Colonic mucosa (tissue), 4 donors: ENCODE data around the gene BDH2. TPM values are rescaled to one million over a fixed set of nuclear protein-coding genes. Genes with fewer than 3 reads are reported as not detected.

Experiments used
- DNase-seq: peaks from one replicate; pipeline ENCODE4 v3.0.0-alpha.2; 2020
- H3K27ac ChIP-seq: fragments of 200-600 bp; one replicate; pipeline ENCODE4 v1.8.0; 2021
- H3K27me3 ChIP-seq: fragments of 200-600 bp; one replicate; pipeline ENCODE4 v1.8.0; 2021
- H3K36me3 ChIP-seq: fragments of 200-600 bp; one replicate; pipeline ENCODE4 v1.8.0; 2021
- H3K4me1 ChIP-seq: fragments of 200-600 bp; one replicate; pipeline ENCODE4 v1.8.0; 2021; ENCODE audit warnings: mild to moderate bottlenecking
- H3K4me3 ChIP-seq: fragments of 200-600 bp; one replicate; pipeline ENCODE4 v1.8.0; 2021
- H3K9ac ChIP-seq, 2 donors: one replicate each; pipeline ENCODE4 v1.7.0; 2013; ENCODE audit warnings: control low read depth in 2 of 2, low read depth in 2 of 2, low read length in 2 of 2
- H3K9me3 ChIP-seq: fragments of 200-600 bp; one replicate; pipeline ENCODE4 v1.8.0; 2021
- CTCF ChIP-seq: fragments of 200-600 bp; IDR thresholded peaks from one replicate; pipeline ENCODE4 v1.8.0; 2022; ENCODE audit warnings: antibody characterized with exemption, mild to moderate bottlenecking
- intact Hi-C: fragments of 100-400 bp; cut with DNase I; formaldehyde crosslinking; loops from one replicate; pipeline ENCODE4 v1.14.1; 2022
- total RNA-seq, 2 donors: library from RNA; stranded (reverse); fragmentation: NEBNext Ultra II Directional in 1 of 2; extraction: Animal tissue kit (Norgen Biotek cat#: 25700) in 1 of 2; gene quantifications; one replicate each; pipeline ENCODE4 v1.2.1, GENCODE V29; 2021
- donor health status: healthy.
- donor health status: DM: no; HTN: no; CAD: no.
- donor health status: DM: no; HTN: no; CAD: no.

Gene BDH2
- total RNA-seq, 2 donors from 2014 or later = 14.0 to 35.3 TPM

GRCh38 chr4:103086551-103086950, 13.1 kb downstream of the BDH2 start:
- intact Hi-C loops = no loop called here

GRCh38 chr4:103085555-103086196, 14.0 kb downstream of the BDH2 start:
- no peaks in the 10 kb centered on the region for H3K9me3 ChIP-seq
- intact Hi-C loops = no loop called here
- no peak for TF ChIP-seq CTCF
- DNase-seq = no peak
- no peak overlapping the region for H3K4me3 ChIP-seq
- H3K36me3 ChIP-seq = no peaks in the 10 kb centered on the region
- no peaks in the 10 kb centered on the region for H3K27me3 ChIP-seq
- H3K9ac ChIP-seq = no peak overlapping the region
- H3K27ac ChIP-seq = no peak overlapping the region
- H3K4me1 ChIP-seq = no peaks in the 10 kb centered on the region

More at GRCh38 chr4:103086551-103086950, 13.1 kb downstream of the BDH2 start:
- no peak for TF ChIP-seq CTCF
- no peaks in the 10 kb centered on the region for H3K27me3 ChIP-seq
- H3K4me3 ChIP-seq = no peak overlapping the region
- H3K9ac ChIP-seq = no peak overlapping the region
- no peaks in the 10 kb centered on the region for H3K36me3 ChIP-seq
- no peaks in the 10 kb centered on the region for H3K4me1 ChIP-seq
- no peak overlapping the region for H3K27ac ChIP-seq
- H3K9me3 ChIP-seq = no peaks in the 10 kb centered on the region
- DNase-seq = no peak

- Histone ChIP-seq H3K9me3 (no peaks in the 10 kb centered on the region), H3K4me3 (no peak overlapping the region), H3K27me3 (no peaks in the 10 kb centered on the region), H3K4me1 (no peaks in the 10 kb centered on the region), H3K9ac (no peak overlapping the region), H3K27ac (no peak overlapping the region), H3K36me3 (no peaks in the 10 kb centered on the region)
- intact Hi-C loops = no loop called here
- no peak for TF ChIP-seq CTCF
- no peak for DNase-seq
These were observed 20.0 kb downstream of the BDH2 start for GRCh38 chr4:103079621-103080020.

- peak within 1 kb of the TSS; percentile 72 for H3K27ac ChIP-seq
- peak within 1 kb of the TSS; percentile 58 to 89 for H3K9ac ChIP-seq
- H3K4me1 ChIP-seq = no peaks in the 10 kb centered on the region
- no peaks in the 10 kb centered on the region for H3K27me3 ChIP-seq
- H3K9me3 ChIP-seq = no peaks in the 10 kb centered on the region
- DNase-seq = no peak
- no peaks in the 10 kb centered on the region for H3K36me3 ChIP-seq
- intact Hi-C loops = no loop called here
- peak within 1 kb of the TSS; percentile 61 for H3K4me3 ChIP-seq
- TF ChIP-seq CTCF = no peak
These were observed 22.8 kb downstream of the BDH2 start, which contains the start of gene SLC9B2 for GRCh38 chr4:103076747-103077347. Gene SLC9B2 (minus strand): TSS chr4:103076761. CDS start chr4:103067550, 9,211 bp downstream.

GRCh38 chr4:103075894-103076746, 23.5 kb downstream of the BDH2 start:
- H3K4me1 ChIP-seq = no peaks in the 10 kb centered on the region
- DNase-seq = peak; percentile 52
- peak overlapping the region; percentile 61 for H3K4me3 ChIP-seq
- no peaks in the 10 kb centered on the region for H3K9me3 ChIP-seq
- H3K9ac ChIP-seq = peak overlapping the region; percentile 58 to 89
- no peaks in the 10 kb centered on the region for H3K36me3 ChIP-seq
- peak overlapping the region; percentile 72 for H3K27ac ChIP-seq
- H3K27me3 ChIP-seq = no peaks in the 10 kb centered on the region
- TF ChIP-seq CTCF = no peak
- intact Hi-C loops = no loop called here
